ACC112 (cell line): ENCODE data around the gene GNAO1.
A peak's percentile ranks its signal among the peaks of the same experiment; 100 is the strongest.

Experiments used
- H2AFZ ChIP-seq: fragments of 200-600 bp; sonication (generic); one replicate; pipeline ENCODE4 v1.6.0; 2017; ENCODE audit warnings: antibody characterized with exemption, low read length; ENCODE audit not compliant: unreplicated experiment
- H3K27ac ChIP-seq: fragments of 200-600 bp; sonication (generic); 2 replicates; pipeline ENCODE4 v1.5.1; 2014; ENCODE audit warnings: low read depth, mild to moderate bottlenecking, antibody characterized with exemption, low read length, moderate library complexity
- H3K27me3 ChIP-seq: fragments of 200-600 bp; sonication (generic); 2 replicates; pipeline ENCODE4 v1.6.1; 2014; ENCODE audit warnings: mild to moderate bottlenecking, antibody characterized with exemption, low read length, moderate library complexity, mixed read lengths; ENCODE audit not compliant: insufficient read depth
- H3K36me3 ChIP-seq: fragments of 200-600 bp; sonication (generic); 2 replicates; pipeline ENCODE4 v1.6.1; 2016; ENCODE audit warnings: mild to moderate bottlenecking, antibody characterized with exemption, low read length, moderate library complexity, mixed read lengths; ENCODE audit not compliant: insufficient read depth
- H3K4me1 ChIP-seq: fragments of 200-600 bp; sonication (generic); one replicate; pipeline ENCODE4 v1.6.1; 2016; ENCODE audit warnings: low read length, mixed read lengths; ENCODE audit not compliant: insufficient read depth, unreplicated experiment, control insufficient read depth
- H3K4me3 ChIP-seq: fragments of 200-600 bp; sonication (generic); 2 replicates; pipeline ENCODE4 v1.5.1; 2014; ENCODE audit warnings: mild to moderate bottlenecking, low read depth, low read length
- H3K79me2 ChIP-seq: fragments of 200-600 bp; sonication (generic); one replicate; pipeline ENCODE4 v1.6.0; 2016; ENCODE audit warnings: low read length; ENCODE audit not compliant: control insufficient read depth, unreplicated experiment, insufficient read depth

Gene GNAO1

GRCh38 chr16:56350491-56351405 is 159.5 kb downstream of the GNAO1 start:
- Histone ChIP-seq H3K36me3 (no peaks in the 10 kb centered on the region), H2AFZ (no peak overlapping the region), H3K79me2 (no peaks in the 10 kb centered on the region), H3K27ac (no peak overlapping the region), H3K27me3 (no peaks in the 10 kb centered on the region), H3K4me1 (no peaks in the 10 kb centered on the region), H3K4me3 (no peak overlapping the region)

GRCh38 chr16:56351481-56351880 is 160.2 kb downstream of the GNAO1 start:
- Histone ChIP-seq H3K4me3 (no peak overlapping the region), H3K27ac (no peak overlapping the region), H3K79me2 (no peaks in the 10 kb centered on the region), H3K36me3 (no peaks in the 10 kb centered on the region), H3K27me3 (no peaks in the 10 kb centered on the region), H2AFZ (no peak overlapping the region), H3K4me1 (peaks cover 4% of the 10 kb centered on the region)

- peaks cover 7% of the 10 kb centered on the region for H3K4me1 ChIP-seq
- H3K4me3 ChIP-seq = no peak overlapping the region
- no peak overlapping the region for H2AFZ ChIP-seq
- H3K36me3 ChIP-seq = no peaks in the 10 kb centered on the region
- H3K27ac ChIP-seq = no peak overlapping the region
- no peaks in the 10 kb centered on the region for H3K79me2 ChIP-seq
- no peaks in the 10 kb centered on the region for H3K27me3 ChIP-seq
Observed at GRCh38 chr16:56352351-56353053, 161.2 kb downstream of the GNAO1 start.

- Histone ChIP-seq H3K27me3 (no peaks in the 10 kb centered on the region), H2AFZ (no peak overlapping the region), H3K36me3 (no peaks in the 10 kb centered on the region), H3K4me1 (peaks cover 11% of the 10 kb centered on the region), H3K4me3 (no peak overlapping the region), H3K79me2 (no peaks in the 10 kb centered on the region), H3K27ac (no peak overlapping the region)
Observed at GRCh38 chr16:56353054-56353921, 162.0 kb downstream of the GNAO1 start.

- H3K4me1 ChIP-seq = peaks cover 11% of the 10 kb centered on the region
- no peaks in the 10 kb centered on the region for H3K36me3 ChIP-seq
- H3K27ac ChIP-seq = no peak overlapping the region
- no peak overlapping the region for H3K4me3 ChIP-seq
- H3K79me2 ChIP-seq = no peaks in the 10 kb centered on the region
- no peak overlapping the region for H2AFZ ChIP-seq
- no peaks in the 10 kb centered on the region for H3K27me3 ChIP-seq
Observed at GRCh38 chr16:56354016-56354415, 162.7 kb downstream of the GNAO1 start.

- Histone ChIP-seq H3K36me3 (no peaks in the 10 kb centered on the region), H3K4me3 (no peak overlapping the region), H3K27me3 (no peaks in the 10 kb centered on the region), H3K4me1 (peaks cover 11% of the 10 kb centered on the region), H2AFZ (no peak overlapping the region), H3K27ac (no peak overlapping the region), H3K79me2 (no peaks in the 10 kb centered on the region)
Observed at GRCh38 chr16:56354746-56355145, 163.5 kb downstream of the GNAO1 start.

GRCh38 chr16:56355221-56355620 is 163.9 kb downstream of the GNAO1 start:
- no peak overlapping the region for H2AFZ ChIP-seq
- no peaks in the 10 kb centered on the region for H3K36me3 ChIP-seq
- H3K4me1 ChIP-seq = peaks cover 11% of the 10 kb centered on the region
- no peak overlapping the region for H3K27ac ChIP-seq
- no peak overlapping the region for H3K4me3 ChIP-seq
- no peaks in the 10 kb centered on the region for H3K27me3 ChIP-seq
- no peaks in the 10 kb centered on the region for H3K79me2 ChIP-seq

- H3K27ac ChIP-seq = peak overlapping the region; percentile 75; the same call in 1 of the 2 replicates
- no peaks in the 10 kb centered on the region for H3K36me3 ChIP-seq
- peak overlapping the region; percentile 89 for H2AFZ ChIP-seq
- H3K79me2 ChIP-seq = no peaks in the 10 kb centered on the region
- H3K27me3 ChIP-seq = no peaks in the 10 kb centered on the region
- H3K4me1 ChIP-seq = peaks cover 11% of the 10 kb centered on the region
- H3K4me3 ChIP-seq = peak overlapping the region; percentile 63
Observed at GRCh38 chr16:56355786-56356275, 164.5 kb downstream of the GNAO1 start.

- H3K4me3 ChIP-seq = peak overlapping the region; percentile 63
- H2AFZ ChIP-seq = peak overlapping the region; percentile 89
- H3K27ac ChIP-seq = peak overlapping the region; percentile 75
Observed at GRCh38 chr16:56356276-56357240, 165.3 kb downstream of the GNAO1 start.

More at GRCh38 chr16:56356276-56357240, 165.3 kb downstream of the GNAO1 start:
- no peaks in the 10 kb centered on the region for H3K36me3 ChIP-seq
- H3K4me1 ChIP-seq = peaks cover 11% of the 10 kb centered on the region
- no peaks in the 10 kb centered on the region for H3K79me2 ChIP-seq
- no peaks in the 10 kb centered on the region for H3K27me3 ChIP-seq
